Transverse colon (tissue), 4 donors: ENCODE results near the gene GLB1L2. TPM values are rescaled to one million over a fixed set of nuclear protein-coding genes. Genes with fewer than 3 reads are reported as not detected.

Source experiments
- DNase-seq: peaks from one replicate; pipeline ENCODE4 v3.0.0-alpha.2; 2019
- H3K27ac ChIP-seq, 4 donors: fragments of 200-600 bp; sonication (generic); 2 replicates each; pipeline ENCODE4 v1.5.1; 2016 to 2018; ENCODE audit warnings: inconsistent platforms in 4 of 4
- H3K27me3 ChIP-seq: fragments of 200-600 bp; sonication (generic); 2 replicates; pipeline ENCODE4 v1.5.1; 2017; ENCODE audit warnings: inconsistent platforms
- H3K36me3 ChIP-seq, 4 donors: fragments of 200-600 bp; sonication (generic); 2 replicates each; pipeline ENCODE4 v1.5.1; 2017 to 2019; ENCODE audit warnings: inconsistent platforms in 4 of 4
- H3K4me1 ChIP-seq, 4 donors: fragments of 200-600 bp; sonication (generic); 2 replicates each; pipeline ENCODE4 v1.5.1; 2017 to 2020; ENCODE audit warnings: inconsistent platforms in 4 of 4
- H3K4me3 ChIP-seq, 4 donors: fragments of 200-600 bp; sonication (generic); 1 replicate in 1 of 4; 2 replicates in 3 of 4; pipeline versions ENCODE4 v1.5.1 to v1.6.1; 2017 to 2019; ENCODE audit warnings: inconsistent platforms in 4 of 4
- H3K9me3 ChIP-seq, 2 donors: fragments of 200-600 bp; sonication (generic); 2 replicates each; pipeline ENCODE4 v1.5.1; 2017 to 2019; ENCODE audit warnings: inconsistent platforms in 2 of 2
- CTCF ChIP-seq, 5 experiments: fragments of 200-600 bp in 3 of 5; fragments of 450-650 bp in 2 of 5; sonication (generic) in 3 of 5; IDR thresholded peaks; 1 replicate in 2 of 5; 2 replicates in 3 of 5; pipeline ENCODE4 v1.5.1; 2016 to 2017; ENCODE audit warnings: antibody characterized with exemption in 5 of 5, inconsistent platforms in 3 of 5, mild to moderate bottlenecking in 2 of 5, moderate library complexity in 1 of 5
- EP300 ChIP-seq: sonication (generic); formaldehyde crosslinking; IDR thresholded peaks from one replicate; pipeline ENCODE4 v1.6.1; 2017; ENCODE audit warnings: antibody characterized with exemption, low read depth
- POLR2A ChIP-seq: fragments of 450-650 bp; IDR thresholded peaks from one replicate; pipeline ENCODE4 v1.6.1; 2016; ENCODE audit warnings: antibody characterized with exemption, mild to moderate bottlenecking, moderate library complexity
- POLR2AphosphoS5 ChIP-seq, 3 donors: sonication (generic); formaldehyde crosslinking; IDR thresholded peaks; one replicate each; pipeline ENCODE4 v1.6.1; 2016; ENCODE audit warnings: antibody characterized with exemption in 3 of 3
- WGBS, 2 donors: methylation state at CpG; one replicate each; pipeline ENCODE4 v1.1.5; 2018; ENCODE audit warnings: low coverage in 1 of 2; 5-methylcytosine and 5-hydroxymethylcytosine counted together
- in situ Hi-C, 4 donors: fragments of 200-750 bp; cut with MboI; loops; one replicate each; pipeline versions ENCODE4 v1.15.0 to v1.15.1; 2017; ENCODE audit warnings: low sequenced_read_pairs in 3 of 4, low pct_ligation_motif_present in 1 of 4, low pct_unique_long_range_greater_than_20kb in 1 of 4
- intact Hi-C: fragments of 100-400 bp; cut with DNase I; formaldehyde crosslinking; loops from one replicate; pipeline ENCODE4 v1.15.1; 2023; ENCODE audit warnings: low total_unique reads
- total RNA-seq, 4 donors: library from RNA; depleted of rRNA; stranded (reverse); fragments of >200 nt; gene quantifications; one replicate each; pipeline ENCODE4 v1.1.0, GENCODE V29; 2016

Gene GLB1L2
- total RNA-seq, 4 donors from 2014 or later, result 26.2 to 39.5 (median 35.3) TPM

GRCh38 chr11:134294664-134295063 is 37.1 kb upstream of the GLB1L2 start:
- Histone ChIP-seq H3K27me3 (no peaks in the 10 kb centered on the region), H3K4me1 (no peaks in the 10 kb centered on the region), H3K4me3 (no peak overlapping the region), H3K27ac (no peak overlapping the region), H3K36me3 (no peaks in the 10 kb centered on the region), H3K9me3 (no peaks in the 10 kb centered on the region)
- DNase-seq, result no peak
- TF ChIP-seq CTCF (IDR thresholded peaks at IDR 0.05) (no peak), POLR2A (no peak), EP300 (no peak), POLR2AphosphoS5 (IDR thresholded peaks at IDR 0.05) (no peak)
- 74% methylated on average over 9 of the region's 9 CpGs; no CpG with 5 or more reads in 1 of the 2 donors for WGBS, 2 donors
- intact Hi-C loops, result no loop called here
- in situ Hi-C loops, result no loop called here

DNA sequence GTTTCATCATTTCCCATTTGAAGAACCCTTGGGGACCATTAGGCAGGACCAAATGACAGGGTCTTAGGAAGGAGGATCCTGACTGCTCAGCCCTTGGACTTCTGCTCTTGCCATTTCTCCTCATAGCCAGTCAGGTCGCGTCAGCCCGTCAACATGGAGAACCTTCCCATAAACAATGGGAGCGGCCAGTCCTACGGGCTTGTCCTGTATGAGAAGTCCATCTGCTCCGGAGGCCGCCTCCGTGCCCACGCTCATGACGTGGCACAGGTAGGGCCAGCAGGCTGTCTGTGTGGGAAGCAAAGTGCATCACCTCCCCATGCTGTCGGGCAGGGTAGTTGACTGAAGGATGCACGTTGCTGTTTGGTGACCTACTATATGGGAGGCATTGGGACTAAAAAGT is 19.6 kb upstream of the GLB1L2 start:
- in situ Hi-C loops, result no loop called here

DNA sequence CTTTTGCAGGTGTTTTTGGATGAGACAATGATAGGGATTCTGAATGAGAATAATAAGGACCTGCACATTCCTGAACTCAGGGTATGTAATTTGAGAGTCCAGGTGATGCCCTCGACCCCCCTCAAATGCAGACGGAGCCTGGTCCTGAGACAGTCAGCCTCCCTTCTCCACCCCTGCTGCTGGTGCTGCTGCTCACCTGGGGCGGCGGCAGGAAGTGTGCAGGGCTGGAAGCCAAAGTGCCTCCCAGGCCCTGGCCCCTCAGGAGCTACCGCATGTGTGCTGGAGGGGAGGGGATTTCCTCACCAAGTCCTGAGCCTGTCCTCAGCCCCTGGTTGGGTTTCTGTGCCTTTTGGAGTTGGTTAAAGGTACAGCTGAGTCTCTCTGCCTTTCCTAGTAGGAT is 19.0 kb upstream of the GLB1L2 start:
- H3K36me3 ChIP-seq, result no peaks in the 10 kb centered on the region
- H3K4me1 ChIP-seq, result no peaks in the 10 kb centered on the region
- in situ Hi-C loops (no loop called here), intact Hi-C loops (no loop called here)
- no peak for DNase-seq
- H3K9me3 ChIP-seq, result peaks cover 7 to 11% of the 10 kb centered on the region in 2 donors
- H3K27me3 ChIP-seq, result peaks cover 8% of the 10 kb centered on the region
- 83% methylated on average over 5 of the region's 5 CpGs; no CpG with 5 or more reads in 1 of the 2 donors for WGBS, 2 donors
- H3K4me3 ChIP-seq, result no peak overlapping the region
- TF ChIP-seq POLR2A (no peak), CTCF (IDR thresholded peaks at IDR 0.05) (no peak), EP300 (no peak), POLR2AphosphoS5 (IDR thresholded peaks at IDR 0.05) (no peak)
- no peak overlapping the region for H3K27ac ChIP-seq

More for the DNA sequence above, 19.6 kb upstream of the GLB1L2 start:
- 79% methylated on average over 12 of the region's 12 CpGs; no CpG with 5 or more reads in 1 of the 2 donors for WGBS, 2 donors
- Histone ChIP-seq H3K27me3 (peaks cover 8% of the 10 kb centered on the region), H3K4me1 (no peaks in the 10 kb centered on the region), H3K9me3 (peaks cover 7% of the 10 kb centered on the region in 2 donors), H3K4me3 (no peak overlapping the region), H3K27ac (no peak overlapping the region), H3K36me3 (no peaks in the 10 kb centered on the region)
- intact Hi-C loops, result no loop called here
- TF ChIP-seq CTCF (IDR thresholded peaks at IDR 0.05) (no peak), POLR2A (no peak), EP300 (no peak), POLR2AphosphoS5 (IDR thresholded peaks at IDR 0.05) (no peak)
- DNase-seq, result no peak

GRCh38 chr11:134313379-134313778 is 18.4 kb upstream of the GLB1L2 start:
- no peaks in the 10 kb centered on the region for H3K36me3 ChIP-seq
- in situ Hi-C loops, result no loop called here
- TF ChIP-seq POLR2A, result no peak
- TF ChIP-seq EP300, result no peak
- TF ChIP-seq POLR2AphosphoS5 (IDR thresholded peaks at IDR 0.05), result no peak
- TF ChIP-seq CTCF (IDR thresholded peaks at IDR 0.05), result no peak
- 81% methylated on average over 10 of the region's 10 CpGs; no CpG with 5 or more reads in 1 of the 2 donors for WGBS, 2 donors
- H3K27ac ChIP-seq, result no peak overlapping the region
- intact Hi-C loops, result no loop called here
- H3K27me3 ChIP-seq, result peaks cover 8% of the 10 kb centered on the region
- DNase-seq, result no peak
- H3K4me1 ChIP-seq, result no peaks in the 10 kb centered on the region
- H3K9me3 ChIP-seq, result peaks cover 7 to 14% of the 10 kb centered on the region in 2 donors
- H3K4me3 ChIP-seq, result no peak overlapping the region
